NCI-H2029 treated with DMSO at 0.1 percent for 48 hours (cell line): Measurements from ENCODE around the gene DNAJB6.

ENCODE experiments used
- DNase-seq: peaks from one replicate; lab custom pipeline; 2025; lab: John Stamatoyannopoulos, UW

DNAJB6 gene

DNA sequence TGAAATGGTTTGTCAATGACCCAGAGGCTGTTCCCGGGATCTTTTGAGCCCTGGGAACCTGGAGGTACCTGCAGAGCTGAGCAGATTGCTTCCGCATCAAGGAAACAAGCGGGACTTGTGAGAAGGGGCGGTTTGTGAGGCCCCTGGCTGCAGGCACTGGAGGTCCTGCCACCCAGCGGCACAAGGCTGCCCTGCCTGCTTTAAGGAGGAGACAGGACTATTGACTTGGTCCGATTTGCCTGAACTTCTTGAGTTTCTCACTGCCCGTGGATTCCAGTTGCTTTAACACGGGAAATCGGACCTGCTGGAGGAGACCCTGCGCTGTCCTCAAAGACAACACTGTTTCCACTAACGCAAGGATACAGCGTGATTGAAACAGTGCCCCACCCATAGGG, 130.1 kb downstream of the DNAJB6 start:
- no peak for DNase-seq
